Activated CD4-positive, alpha-beta T cell treated with anti-CD3 and anti-CD28 coated beads, Interleukin-2, amount 50 U/mL, for 4 hours (primary cell): Measurements from ENCODE around the gene DNAJC17.
A peak's percentile ranks its signal among the peaks of the same experiment; 100 is the strongest.

Experiments used
- DNase-seq, 2 experiments: peaks; one replicate each; pipeline ENCODE4 v3.0.0-alpha.2; 2020

DNAJC17 gene

DNA sequence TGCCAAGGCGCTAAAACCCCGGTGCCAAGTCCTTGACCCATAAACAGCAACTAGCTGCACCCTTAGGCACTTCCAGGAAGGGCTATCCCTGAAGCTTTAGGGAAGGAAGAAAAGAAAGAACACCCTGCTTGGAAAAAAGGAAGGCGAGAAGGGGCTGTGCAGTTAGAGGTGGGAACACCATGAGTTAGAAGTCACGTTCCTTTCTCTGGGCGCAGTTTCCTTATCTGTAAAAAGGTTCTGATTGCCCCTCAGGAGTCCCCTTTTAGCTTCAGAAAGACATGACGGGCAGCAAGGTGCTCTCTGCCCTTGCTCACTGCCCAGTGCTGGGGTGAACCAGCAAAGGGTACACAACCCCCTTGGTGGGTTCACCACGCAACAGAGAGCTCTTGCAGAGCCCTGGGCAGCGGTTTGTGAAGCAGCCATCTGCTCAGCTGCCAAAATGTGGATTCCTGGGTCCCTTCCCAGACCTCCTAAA, 42.6 kb downstream of the DNAJC17 start:
- no peak for DNase-seq

- peak; percentile 33 to 42 for DNase-seq
Observed at GRCh38 chr15:40763801-40764628, 43.3 kb downstream of the DNAJC17 start, which contains the start of gene GCHFR. TSS of gene GCHFR (plus strand) at chr15:40764068. CDS start at chr15:40764181, 113 bp downstream.

DNA sequence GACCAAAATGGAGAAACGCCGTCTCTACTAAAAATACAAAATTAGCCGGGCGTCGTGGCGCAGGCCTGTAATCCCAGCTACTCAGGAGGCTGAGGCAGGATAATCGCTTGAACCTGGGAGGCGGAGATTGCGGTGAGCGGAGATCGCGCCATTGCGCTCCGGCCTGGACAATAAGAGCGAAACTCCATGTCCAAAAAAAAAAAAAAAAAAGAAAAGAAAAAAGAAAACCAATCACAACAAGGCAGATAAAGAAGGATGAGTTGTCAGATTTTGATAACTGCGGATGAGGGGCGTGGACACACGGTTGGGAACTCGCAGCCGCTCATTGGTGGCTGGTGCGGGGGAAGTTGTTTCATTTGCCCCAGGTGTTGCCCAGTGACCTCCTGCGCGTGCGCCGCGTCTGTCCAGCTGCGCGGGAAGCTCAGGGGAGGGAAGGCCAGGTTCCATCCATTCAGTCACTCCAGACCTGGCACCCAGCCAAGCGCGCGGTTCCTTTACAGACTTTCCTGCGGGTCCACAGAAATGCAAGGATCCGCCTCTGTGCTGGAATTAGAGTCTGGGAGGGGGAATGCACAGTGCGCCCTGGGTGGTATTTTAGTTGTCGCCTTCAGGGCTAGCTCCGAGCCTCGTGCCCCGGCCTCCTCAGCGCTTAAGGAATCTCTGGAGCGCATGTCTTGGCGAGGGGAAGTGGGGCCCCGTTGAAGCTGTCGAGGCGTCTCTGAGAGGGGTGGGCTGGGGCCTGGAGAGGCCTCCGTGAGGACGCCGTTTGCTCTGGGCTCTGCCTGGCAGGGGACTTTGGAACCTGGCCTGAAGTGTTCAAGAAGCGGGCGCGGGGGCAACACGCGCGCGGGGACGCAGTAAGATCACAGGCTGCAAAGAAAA, 44.1 kb downstream of the DNAJC17 start:
- peak in 1 of 2 experiments; percentile 14 for DNase-seq

DNA sequence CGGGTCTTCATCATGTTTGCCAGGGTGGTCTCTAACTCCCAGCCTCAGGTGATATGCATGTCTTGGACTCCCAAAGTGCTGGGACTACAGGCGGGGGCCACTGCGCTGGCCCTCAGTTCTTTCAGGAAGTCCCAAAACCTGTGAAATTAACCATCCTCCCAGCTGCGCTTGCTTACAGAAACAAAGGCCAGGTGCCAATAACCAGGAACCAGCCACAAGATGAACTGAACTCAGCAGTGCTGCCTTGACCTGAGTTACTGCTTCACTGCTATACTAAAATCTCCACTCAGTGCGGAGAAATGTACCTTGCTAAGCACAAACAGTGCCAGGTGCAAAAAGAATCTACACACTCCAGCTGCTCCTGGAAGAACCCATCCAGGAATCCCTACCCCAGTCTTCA, 47.3 kb downstream of the DNAJC17 start:
- DNase-seq, result no peak

- DNase-seq, result no peak
Observed at GRCh38 chr15:40756938-40757337, 50.3 kb downstream of the DNAJC17 start.

DNA sequence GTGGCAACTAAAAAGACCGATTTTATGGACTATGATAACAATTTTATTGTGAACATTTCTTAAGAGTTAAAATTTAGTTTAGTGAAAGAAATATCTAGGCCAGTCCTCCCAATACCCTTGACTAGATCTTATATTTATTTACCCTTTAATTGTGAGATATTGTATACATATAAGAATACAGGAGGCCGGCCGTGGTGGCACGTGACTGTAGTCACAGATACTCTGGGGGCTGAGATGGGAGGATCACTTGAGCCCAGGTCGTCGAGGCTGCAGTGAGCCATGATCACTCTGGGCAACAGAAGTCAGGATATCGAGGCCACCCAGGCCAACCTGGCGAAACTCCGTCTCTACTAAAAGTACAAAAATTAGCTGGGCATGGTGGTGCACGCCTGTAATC, 51.5 kb downstream of the DNAJC17 start:
- no peak for DNase-seq

- DNase-seq, result peak; percentile 87 to 89
Observed at GRCh38 chr15:40754883-40755811, 52.1 kb downstream of the DNAJC17 start, which contains the start of gene RMDN3. TSS of gene RMDN3 (minus strand) at chr15:40755254. CDS start at chr15:40754783, 471 bp downstream.

- no peak for DNase-seq
Observed at GRCh38 chr15:40754574-40754882, 52.7 kb downstream of the DNAJC17 start.

- DNase-seq, result no peak
Observed at GRCh38 chr15:40751745-40752144, 55.5 kb downstream of the DNAJC17 start.

GRCh38 chr15:40750885-40751284, 56.4 kb downstream of the DNAJC17 start:
- no peak for DNase-seq

DNA sequence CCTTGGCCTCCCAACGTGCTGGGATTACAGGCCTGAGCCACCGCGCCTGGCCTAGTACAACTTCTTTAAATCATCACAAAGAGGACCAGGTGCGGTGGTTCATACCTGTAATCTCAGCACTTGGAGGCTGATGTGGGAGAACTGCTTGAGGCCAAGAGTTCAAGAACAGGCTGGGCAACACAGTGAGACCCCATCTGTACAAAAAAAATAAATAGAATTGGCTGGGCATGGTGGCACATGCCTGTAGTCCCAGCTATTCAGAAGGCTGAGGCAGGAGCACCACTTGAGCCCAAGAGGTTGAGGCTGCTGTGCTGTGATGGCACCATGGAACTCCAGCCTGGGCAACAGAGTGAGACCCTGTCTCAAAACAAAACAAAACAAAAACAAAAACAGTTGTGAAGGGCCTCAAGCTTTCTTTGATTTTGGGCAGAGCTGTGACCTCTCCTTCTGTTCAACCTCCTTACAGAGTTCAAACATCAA, 58.1 kb downstream of the DNAJC17 start:
- DNase-seq, result no peak

DNA sequence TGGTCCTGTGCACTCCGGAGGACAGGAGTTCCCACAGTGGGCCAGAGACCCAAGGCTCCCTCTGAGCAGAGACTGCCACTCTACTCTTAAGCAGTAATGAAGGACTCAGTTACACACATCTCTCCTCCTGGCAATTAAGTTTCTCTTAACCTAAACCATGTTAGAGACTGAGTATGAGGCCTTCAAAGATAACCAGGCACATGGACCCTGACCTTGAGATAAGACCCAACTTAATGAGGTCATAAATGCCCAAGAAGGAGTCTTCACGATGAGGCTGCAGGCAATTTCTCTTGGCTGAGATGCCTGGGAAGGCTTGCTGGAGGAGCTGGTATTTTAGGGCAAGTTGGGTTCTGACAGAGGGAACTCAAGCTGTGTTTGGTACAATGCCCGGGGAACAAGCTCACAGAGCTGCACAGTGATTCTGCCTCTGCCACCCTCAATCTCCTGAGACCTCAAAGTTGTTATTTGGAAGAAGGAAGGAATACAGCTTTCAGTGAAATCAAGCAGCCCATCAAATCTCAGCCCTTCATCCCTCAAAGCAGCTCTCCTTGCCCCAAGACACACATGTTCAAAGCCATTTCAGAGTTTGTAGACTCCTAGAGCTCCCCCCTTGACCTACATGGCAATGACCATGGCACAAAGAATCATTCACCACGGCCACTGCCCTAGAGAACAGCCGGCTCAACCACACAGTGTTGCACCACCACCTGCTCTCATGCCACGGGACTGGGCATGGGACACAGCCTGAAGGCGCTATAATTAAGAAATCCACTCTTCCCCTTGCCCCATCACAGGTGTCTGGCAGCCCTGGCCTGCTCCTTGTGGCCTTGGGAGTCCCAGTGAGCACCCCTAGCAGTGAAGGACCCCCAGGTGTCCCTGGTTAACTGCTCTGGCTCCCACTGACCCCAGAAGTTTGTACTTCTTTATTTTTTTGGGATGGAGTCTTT, 59.3 kb downstream of the DNAJC17 start:
- DNase-seq, result no peak

DNA sequence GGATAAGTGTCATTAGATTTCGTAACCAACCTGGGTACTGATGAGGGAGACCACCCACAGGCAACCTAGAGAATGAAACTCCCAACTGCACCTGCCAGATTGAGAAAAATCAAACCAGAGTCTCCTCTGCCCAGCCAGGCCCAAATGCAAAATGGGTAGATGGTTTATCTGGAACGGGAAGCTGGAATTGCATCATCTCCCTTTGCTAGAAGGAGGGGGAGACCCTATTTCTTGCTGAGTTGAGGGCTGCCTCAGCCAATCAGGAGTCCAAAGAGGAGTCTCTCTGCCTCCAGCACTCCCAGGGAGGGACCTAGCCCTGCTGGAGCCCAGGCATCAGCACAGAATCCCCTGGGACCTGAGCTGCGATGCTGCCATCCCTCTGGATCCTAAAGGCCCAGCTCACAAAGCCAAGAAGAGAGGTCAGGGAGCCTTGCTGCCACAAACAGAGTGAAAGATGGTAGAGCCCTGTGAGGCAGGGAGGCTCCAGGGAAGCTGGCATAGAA, 60.3 kb downstream of the DNAJC17 start:
- DNase-seq, result no peak

GRCh38 chr15:40744815-40745152, 62.5 kb downstream of the DNAJC17 start:
- no peak for DNase-seq

DNA sequence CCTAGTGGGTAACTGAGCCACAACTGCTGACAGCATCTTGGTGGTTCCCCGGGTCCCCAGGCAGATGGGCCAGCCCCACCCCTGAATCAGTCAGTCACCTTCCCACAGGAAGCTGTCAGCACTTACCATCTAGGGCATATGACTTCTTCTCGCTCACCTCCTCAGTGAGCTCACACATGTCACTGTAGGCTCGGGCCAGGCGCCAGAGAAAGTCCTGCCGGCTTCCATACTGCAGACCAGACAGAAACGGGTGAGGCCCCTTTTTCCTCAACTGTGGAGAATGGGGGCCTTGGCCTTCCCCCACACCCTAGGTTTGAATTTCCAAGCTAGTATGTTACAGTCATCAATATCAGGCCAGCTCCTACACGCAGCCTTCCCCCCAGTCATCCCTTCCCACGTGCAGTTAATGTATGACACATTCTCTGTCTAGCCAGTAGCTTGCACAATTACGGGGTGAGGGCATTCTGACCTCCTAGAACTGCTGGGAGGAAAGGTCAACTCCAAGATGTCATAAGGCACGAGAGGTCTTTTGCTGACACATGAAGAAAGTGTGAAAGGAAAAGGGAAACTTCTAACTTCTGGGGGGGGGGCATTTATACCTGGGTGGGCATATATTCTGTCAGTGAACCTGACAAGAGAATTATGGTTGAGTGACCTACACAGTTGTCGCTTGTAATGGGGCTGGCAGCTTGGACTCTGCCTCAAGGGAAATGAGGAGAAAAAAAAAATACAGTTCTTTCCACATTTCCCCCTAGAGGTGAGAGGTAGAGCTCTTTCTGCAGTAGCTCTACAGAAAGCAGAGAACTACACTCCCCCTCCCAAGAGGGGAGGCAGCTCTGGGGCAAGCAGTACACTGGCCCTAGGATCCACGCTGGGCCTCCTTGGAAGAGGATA, 63.1 kb downstream of the DNAJC17 start:
- DNase-seq, result peak; percentile 48 to 57

GRCh38 chr15:40743485-40743901, 63.8 kb downstream of the DNAJC17 start:
- DNase-seq, result no peak

- no peak for DNase-seq
Observed at GRCh38 chr15:40739854-40740253, 67.4 kb downstream of the DNAJC17 start.

DNA sequence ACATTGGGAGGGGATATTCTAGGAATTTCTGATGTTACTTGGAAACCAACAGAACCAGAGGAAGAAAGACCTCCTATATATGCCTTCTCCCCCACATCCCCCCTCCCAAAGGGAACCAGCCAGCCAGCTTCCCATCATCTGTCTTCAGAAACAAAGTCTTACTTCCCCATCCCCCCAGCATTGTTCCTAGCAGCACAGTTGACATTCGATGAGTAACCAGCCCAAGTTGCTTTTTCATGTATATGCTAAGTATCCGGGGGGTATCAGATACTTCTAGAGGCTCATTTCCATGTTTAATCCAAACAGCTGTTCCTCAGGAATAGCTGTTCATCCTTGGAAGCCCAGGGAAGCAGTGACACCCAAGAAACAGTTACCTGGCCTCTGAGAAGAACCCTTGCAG, 68.2 kb downstream of the DNAJC17 start:
- DNase-seq, result no peak

DNA sequence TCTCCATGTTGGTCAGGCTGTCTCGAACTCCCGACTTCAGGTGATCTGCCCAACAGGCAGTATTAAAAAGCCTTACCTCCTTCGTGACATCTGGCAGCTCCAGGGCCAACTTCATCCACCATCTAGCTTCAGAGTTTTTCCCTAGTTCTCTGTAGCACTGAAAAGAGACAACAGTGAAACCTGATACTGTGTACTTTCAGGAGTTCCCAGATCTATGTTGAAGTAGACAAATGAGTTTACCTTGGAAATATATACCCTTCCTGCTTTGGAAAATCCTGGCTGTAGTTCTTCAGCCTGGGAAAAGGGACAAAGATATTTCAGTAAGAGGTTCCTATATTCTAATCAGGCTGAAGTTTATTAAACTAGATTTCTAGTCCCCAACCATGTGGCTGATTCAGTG, 70.2 kb downstream of the DNAJC17 start:
- DNase-seq, result no peak

- no peak for DNase-seq
Observed at GRCh38 chr15:40736575-40736974, 70.7 kb downstream of the DNAJC17 start.
